Left lung (tissue), 10 donors: Measurements from ENCODE around the gene RIT1. TPM values are rescaled to one million over a fixed set of nuclear protein-coding genes. Genes with fewer than 3 reads are reported as not detected.

ENCODE experiments used
- ATAC-seq: fragments of 200-7000 bp; cut with Tn5 transposase; one replicate; pipeline ENCODE4 v1.9.1; 2020; ENCODE audit warnings: moderate library complexity
- DNase-seq, 4 donors: peaks; one replicate each; pipeline ENCODE4 v3.0.0-alpha.2; 2013 to 2020
- H3K27ac ChIP-seq, 2 donors: fragments of 200-600 bp; sonication (generic) in 1 of 2; one replicate each; pipeline versions ENCODE4 v1.5.0 to v1.8.0; 2020 to 2021
- H3K27me3 ChIP-seq, 2 donors: fragments of 200-600 bp; sonication (generic) in 1 of 2; one replicate each; pipeline versions ENCODE4 v1.5.0 to v1.8.0; 2020 to 2021
- H3K36me3 ChIP-seq, 2 donors: fragments of 200-600 bp; sonication (generic) in 1 of 2; one replicate each; pipeline versions ENCODE4 v1.5.0 to v1.8.0; 2020 to 2021
- H3K4me1 ChIP-seq, 2 donors: fragments of 200-600 bp; one replicate each; pipeline ENCODE4 v1.8.0; 2021
- H3K4me3 ChIP-seq, 2 donors: fragments of 200-600 bp; sonication (generic) in 1 of 2; one replicate each; pipeline versions ENCODE4 v1.5.0 to v1.8.0; 2020 to 2021; ENCODE audit warnings: mild to moderate bottlenecking in 1 of 2
- H3K9me3 ChIP-seq, 2 donors: fragments of 200-600 bp; sonication (generic) in 1 of 2; one replicate each; pipeline versions ENCODE4 v1.5.0 to v1.8.0; 2020 to 2021
- CTCF ChIP-seq, 2 donors: fragments of 200-600 bp; sonication (generic) in 1 of 2; IDR thresholded peaks; one replicate each; pipeline versions ENCODE4 v1.5.0 to v1.8.0; 2021; ENCODE audit warnings: antibody characterized with exemption in 2 of 2
- intact Hi-C, 2 donors: fragments of 100-400 bp; cut with DNase I; formaldehyde crosslinking; loops; one replicate each; pipeline versions ENCODE4 v1.11.2 to v1.14.2; 2022
- polyA plus RNA-seq, 6 donors: library from polyadenylated mRNA; unstranded; fragments of 120-200 nt; gene quantifications; one replicate each; pipeline ENCODE4 v1.2.1, GENCODE V29; 2013; ENCODE audit not compliant: insufficient read length in 6 of 6
- total RNA-seq, 2 donors: library from RNA; stranded (reverse); fragmentation: NEBNext Ultra II Directional; extraction: Animal tissue kit (Norgen Biotek cat#: 25700); gene quantifications; one replicate each; pipeline ENCODE4 v1.2.1, GENCODE V29; 2021
- donor health status: DM: no; HTN: yes; CAD: no.
- donor health status: DM: no; HTN: no; CAD: no.

The RIT1 gene
- total and polyA plus RNA-seq, 8 donors, result 40.8 to 55.9 (median 49.1) TPM

DNA sequence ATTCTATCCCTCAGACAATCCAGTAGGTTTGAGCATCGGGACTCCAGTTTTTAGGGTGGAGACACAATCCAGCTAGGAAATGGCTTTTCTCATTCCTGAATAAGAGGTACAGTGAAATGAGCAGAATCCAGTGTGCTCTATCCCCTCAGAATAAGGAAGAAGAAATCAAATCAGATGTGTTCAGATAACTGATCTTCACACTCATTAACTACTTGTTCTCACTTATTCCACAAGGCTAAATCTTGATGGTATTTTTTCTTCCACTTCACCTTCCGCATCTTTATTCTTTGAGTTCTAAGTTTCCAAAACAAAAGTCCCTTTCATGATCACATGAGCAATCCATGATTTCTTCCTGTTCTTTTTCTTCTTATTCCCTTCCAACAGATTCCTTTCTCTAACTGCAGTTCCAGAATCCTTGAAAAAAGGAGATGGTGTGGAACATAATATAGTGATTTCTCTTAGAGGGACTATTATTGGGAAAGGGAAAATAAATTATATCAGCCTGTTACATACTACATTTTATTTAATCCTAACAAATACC is 50.1 kb downstream of the RIT1 start:
- intact Hi-C loops, result no loop called here
- H3K4me3 ChIP-seq, result peak overlapping the region; percentile 29 to 56

DNA sequence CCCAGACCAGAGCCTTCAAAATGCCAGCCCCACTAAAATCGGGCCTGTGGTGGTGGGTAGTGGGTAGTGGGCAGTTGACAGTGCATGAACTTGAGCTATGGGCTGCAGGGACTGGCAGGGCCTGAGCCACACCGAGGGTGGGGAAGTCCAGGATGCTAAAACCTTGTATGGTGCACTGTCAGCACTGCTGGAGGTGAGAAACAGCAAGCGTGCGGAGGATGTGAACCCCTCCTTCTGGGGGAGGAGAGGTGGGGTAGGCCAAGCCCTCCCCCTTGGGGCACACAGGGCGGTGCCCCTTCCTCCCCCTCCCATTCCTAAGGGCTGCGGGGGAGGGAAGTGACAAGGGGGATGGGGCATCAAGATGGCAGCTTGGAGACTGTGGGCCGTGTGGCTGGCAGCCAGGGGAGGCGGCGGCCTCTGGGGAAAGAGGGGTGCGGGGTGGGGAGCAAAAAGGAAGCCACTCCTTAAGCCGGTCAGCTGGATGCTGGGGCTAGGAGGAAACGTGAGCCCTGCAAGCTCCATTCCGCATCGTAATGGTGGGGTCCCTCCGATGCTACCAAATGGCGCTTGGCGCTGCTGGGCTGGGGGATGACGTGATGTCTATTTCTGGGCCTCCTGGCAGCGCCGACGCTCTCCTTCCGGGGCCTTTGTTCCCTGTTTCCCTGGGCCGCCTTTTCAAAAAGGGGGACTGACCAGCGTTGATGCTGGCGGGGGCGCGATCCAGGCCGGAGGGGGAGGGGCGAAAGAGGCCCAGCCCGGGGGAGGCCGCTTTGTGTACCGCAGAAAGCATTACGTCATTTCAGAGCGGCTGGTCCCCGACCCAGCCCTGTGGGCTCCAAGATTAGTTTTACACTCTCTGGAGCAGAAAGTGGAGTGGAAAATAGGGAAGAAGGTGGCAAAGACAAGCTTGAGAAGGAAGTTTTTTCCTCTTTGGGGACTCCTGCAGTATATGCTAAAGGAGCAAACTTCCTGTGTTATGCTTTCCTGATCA is 51.0 kb downstream of the RIT1 start:
- intact Hi-C loops, result no loop called here
- peak overlapping the region; percentile 29 to 56 for H3K4me3 ChIP-seq
- peaks cover 0 to 5% of the 10 kb centered on the region in 2 donors for H3K27me3 ChIP-seq
- H3K27ac ChIP-seq, result peak overlapping the region; percentile 88 to 92
- no peak for TF ChIP-seq CTCF (IDR thresholded peaks at IDR 0.05)
- no peaks in the 10 kb centered on the region for H3K36me3 ChIP-seq
- peaks cover 9 to 49% of the 10 kb centered on the region in 2 donors for H3K4me1 ChIP-seq
- ATAC-seq (peak; percentile 19), DNase-seq (peak; percentile 64 to 87 (median 81))
- no peaks in the 10 kb centered on the region for H3K9me3 ChIP-seq

More for the DNA sequence above, 50.1 kb downstream of the RIT1 start:
- TF ChIP-seq CTCF (IDR thresholded peaks at IDR 0.05), result no peak
- DNase-seq (no peak), ATAC-seq (no peak)
- Histone ChIP-seq H3K4me1 (peaks cover 7 to 41% of the 10 kb centered on the region in 2 donors), H3K27me3 (peaks cover 0 to 5% of the 10 kb centered on the region in 2 donors), H3K36me3 (no peaks in the 10 kb centered on the region), H3K9me3 (no peaks in the 10 kb centered on the region), H3K27ac (peak overlapping the region; percentile 88 to 92)

GRCh38 chr1:155859234-155859829 is 51.8 kb downstream of the RIT1 start, which contains the start of gene SYT11:
Gene SYT11, plus strand, starts transcription at chr1:155859567. Its CDS starts 195 bp downstream, at chr1:155859762.
- peak within 1 kb of the TSS; percentile 29 to 56 for H3K4me3 ChIP-seq
- H3K36me3 ChIP-seq, result peaks cover 0 to 7% of the 10 kb centered on the region in 2 donors
- ATAC-seq (peak; percentile 95), DNase-seq (peak; percentile 92 to 97 (median 96))
- H3K27me3 ChIP-seq, result peaks cover 0 to 5% of the 10 kb centered on the region in 2 donors
- H3K27ac ChIP-seq, result peak within 1 kb of the TSS; percentile 88 to 92
- intact Hi-C loops, result no loop called here
- no peaks in the 10 kb centered on the region for H3K9me3 ChIP-seq
- peaks cover 9 to 49% of the 10 kb centered on the region in 2 donors for H3K4me1 ChIP-seq
- no peak for TF ChIP-seq CTCF (IDR thresholded peaks at IDR 0.05)

- no peak for DNase-seq
- ATAC-seq, result peak; percentile 0
- peak overlapping the region; percentile 29 to 56 for H3K4me3 ChIP-seq
These were observed 52.3 kb downstream of the RIT1 start for GRCh38 chr1:155858800-155859233.

More at GRCh38 chr1:155858800-155859233, 52.3 kb downstream of the RIT1 start:
- H3K27me3 ChIP-seq, result peaks cover 0 to 5% of the 10 kb centered on the region in 2 donors
- H3K36me3 ChIP-seq, result peaks cover 0 to 12% of the 10 kb centered on the region in 2 donors
- no peak for TF ChIP-seq CTCF (IDR thresholded peaks at IDR 0.05)
- peaks cover 9 to 49% of the 10 kb centered on the region in 2 donors for H3K4me1 ChIP-seq
- H3K27ac ChIP-seq, result peak overlapping the region; percentile 88 to 92
- intact Hi-C loops, result no loop called here
- no peaks in the 10 kb centered on the region for H3K9me3 ChIP-seq
